ENCODE measurements around the gene LYPD5.
"Not testable (repeated sequence)": the region's sequence is repeated elsewhere in the genome, so short reads cannot be mapped to it uniquely, and the experiment has no call there.

Gene LYPD5

GRCh38 chr19:43802216-43802951 is at the start of gene LYPD5:
Gene LYPD5 (minus strand): TSS chr19:43802447. CDS start chr19:43802380, 67 bp downstream.
- DNase-seq (ENCODE audit: low read depth): no peak

GRCh38 chr19:43848821-43849220 is 46.6 kb upstream of the LYPD5 start:
- no peak for DNase-seq (ENCODE audit: low read depth)

- no peak for DNase-seq (ENCODE audit: low read depth)
Observed at GRCh38 chr19:43847884-43848283, 45.6 kb upstream of the LYPD5 start.

GRCh38 chr19:43847246-43847645 is 45.0 kb upstream of the LYPD5 start:
- no peak for DNase-seq (ENCODE audit: low read depth)

- DNase-seq (ENCODE audit: low read depth): no peak
Observed at GRCh38 chr19:43842007-43842406, 39.8 kb upstream of the LYPD5 start.

- no peak for DNase-seq (ENCODE audit: low read depth)
Observed at GRCh38 chr19:43839139-43839538, 36.9 kb upstream of the LYPD5 start.

- peak; percentile 61 for DNase-seq (ENCODE audit: low read depth)
Observed at GRCh38 chr19:43826787-43827754, 24.8 kb upstream of the LYPD5 start, which contains the start of gene ZNF283. Gene ZNF283 (plus strand): TSS chr19:43827321. CDS start chr19:43833505, 6,184 bp downstream.

- DNase-seq (ENCODE audit: low read depth): not testable (repeated sequence)
Observed at GRCh38 chr19:43824572-43824971, 22.3 kb upstream of the LYPD5 start.

GRCh38 chr19:43823856-43824255 is 21.6 kb upstream of the LYPD5 start:
- DNase-seq (ENCODE audit: low read depth): not testable (repeated sequence)

- no peak for DNase-seq (ENCODE audit: low read depth)
Observed at GRCh38 chr19:43820884-43821215, 18.6 kb upstream of the LYPD5 start.

GRCh38 chr19:43820098-43820883 is 18.0 kb upstream of the LYPD5 start:
- DNase-seq (ENCODE audit: low read depth): no peak

GRCh38 chr19:43818500-43818899 is 16.3 kb upstream of the LYPD5 start:
- DNase-seq (ENCODE audit: low read depth): no peak

GRCh38 chr19:43817454-43817853 is 15.2 kb upstream of the LYPD5 start:
- DNase-seq (ENCODE audit: low read depth): not testable (repeated sequence)

GRCh38 chr19:43814663-43815352 is 12.6 kb upstream of the LYPD5 start:
- no peak for DNase-seq (ENCODE audit: low read depth)

GRCh38 chr19:43812688-43813087 is 10.4 kb upstream of the LYPD5 start:
- no peak for DNase-seq (ENCODE audit: low read depth)

- no peak for DNase-seq (ENCODE audit: low read depth)
Observed at GRCh38 chr19:43812259-43812658, 10.0 kb upstream of the LYPD5 start.

GRCh38 chr19:43811837-43812236 is 9.6 kb upstream of the LYPD5 start:
- DNase-seq (ENCODE audit: low read depth): no peak

- no peak for DNase-seq (ENCODE audit: low read depth)
Observed at GRCh38 chr19:43809762-43810696, 7.8 kb upstream of the LYPD5 start.

GRCh38 chr19:43807651-43808050 is 5.4 kb upstream of the LYPD5 start:
- no peak for DNase-seq (ENCODE audit: low read depth)

GRCh38 chr19:43806848-43807247 is 4.6 kb upstream of the LYPD5 start:
- no peak for DNase-seq (ENCODE audit: low read depth)
